GM21576 (cell line): Measurements from ENCODE around the gene MYO5B.
"Not testable (repeated sequence)": the region's sequence is repeated elsewhere in the genome, so short reads cannot be mapped to it uniquely, and the experiment has no call there.

Source experiments
- ATAC-seq: cut with Tn5 transposase; IDR thresholded peaks from one replicate; pipeline ENCODE4 v1.9.1; 2021; ENCODE audit warnings: mild to moderate bottlenecking, moderate library complexity; ENCODE audit not compliant: unreplicated experiment

MYO5B gene

GRCh38 chr18:50194631-50195532, at the start of gene MYO5B:
Gene MYO5B (minus strand): TSS chr18:50195147. CDS start chr18:50194793, 354 bp downstream.
- ATAC-seq: peak; percentile 83

- not testable (repeated sequence) for ATAC-seq
Observed at GRCh38 chr18:50241768-50242167, 46.8 kb upstream of the MYO5B start.

GRCh38 chr18:50240080-50240563, 45.2 kb upstream of the MYO5B start:
- no peak for ATAC-seq

- ATAC-seq: no peak
Observed at GRCh38 chr18:50232419-50232818, 37.5 kb upstream of the MYO5B start.

GRCh38 chr18:50231621-50232020, 36.7 kb upstream of the MYO5B start:
- ATAC-seq: no peak

- ATAC-seq: not testable (repeated sequence)
Observed at GRCh38 chr18:50220249-50220648, 25.3 kb upstream of the MYO5B start.

GRCh38 chr18:50218432-50219197, 23.7 kb upstream of the MYO5B start:
- ATAC-seq: peak; percentile 50

GRCh38 chr18:50209311-50209710, 14.4 kb upstream of the MYO5B start:
- no peak for ATAC-seq

- no peak for ATAC-seq
Observed at GRCh38 chr18:50207722-50208121, 12.8 kb upstream of the MYO5B start.

- ATAC-seq: no peak
Observed at GRCh38 chr18:50203801-50204604, 9.1 kb upstream of the MYO5B start.

GRCh38 chr18:50201476-50202018, 6.6 kb upstream of the MYO5B start:
- ATAC-seq: no peak

- no peak for ATAC-seq
Observed at GRCh38 chr18:50199921-50200320, 5.0 kb upstream of the MYO5B start.

GRCh38 chr18:50199346-50199855, 4.5 kb upstream of the MYO5B start:
- no peak for ATAC-seq

GRCh38 chr18:50196261-50196660, 1.3 kb upstream of the MYO5B start:
- ATAC-seq: no peak

GRCh38 chr18:50195689-50196088, 742 bp upstream of the MYO5B start:
- no peak for ATAC-seq

GRCh38 chr18:50193796-50194630, 934 bp downstream of the MYO5B start:
- no peak for ATAC-seq

- no peak for ATAC-seq
Observed at GRCh38 chr18:50192995-50193795, 1.8 kb downstream of the MYO5B start.

- ATAC-seq: no peak
Observed at GRCh38 chr18:50190926-50191325, 4.0 kb downstream of the MYO5B start.

GRCh38 chr18:50190236-50190635, 4.7 kb downstream of the MYO5B start:
- ATAC-seq: no peak
